Vagina (tissue), 2 donors: ENCODE data around the gene RHBDD1. TPM values are rescaled to one million over a fixed set of nuclear protein-coding genes. Genes with fewer than 3 reads are reported as not detected.

Experiments used
- DNase-seq, 2 donors: peaks; one replicate each; pipeline ENCODE4 v3.0.0-alpha.2; 2017; ENCODE audit errors: extremely low spot score in 2 of 2
- H3K27ac ChIP-seq: fragments of 200-600 bp; sonication (generic); one replicate; pipeline ENCODE4 v1.5.1; 2019
- H3K27me3 ChIP-seq: fragments of 200-600 bp; sonication (generic); one replicate; pipeline ENCODE4 v1.5.1; 2019
- H3K36me3 ChIP-seq, 2 donors: fragments of 200-600 bp; sonication (generic); one replicate each; pipeline ENCODE4 v1.5.1; 2017 to 2019
- H3K4me1 ChIP-seq: fragments of 200-600 bp; sonication (generic); one replicate; pipeline ENCODE4 v1.5.1; 2019
- H3K4me3 ChIP-seq, 2 donors: fragments of 200-600 bp; sonication (generic); 1 replicate in 1 of 2; 2 replicates in 1 of 2; pipeline ENCODE4 v1.5.1; 2016 to 2019
- H3K9me3 ChIP-seq: fragments of 200-600 bp; sonication (generic); one replicate; pipeline ENCODE4 v1.5.1; 2019
- CTCF ChIP-seq, 3 experiments: fragments of 450-650 bp in 2 of 3; fragments of 200-600 bp in 1 of 3; sonication (generic) in 1 of 3; IDR thresholded peaks; one replicate each; pipeline ENCODE4 v1.5.1; 2017 to 2019; ENCODE audit warnings: antibody characterized with exemption in 3 of 3, mild to moderate bottlenecking in 2 of 3, moderate library complexity in 2 of 3
- POLR2A ChIP-seq, 2 donors: fragments of 450-650 bp; IDR thresholded peaks; one replicate each; pipeline ENCODE4 v1.6.1; 2017; ENCODE audit warnings: antibody characterized with exemption in 2 of 2, mild to moderate bottlenecking in 2 of 2, moderate library complexity in 2 of 2
- POLR2AphosphoS5 ChIP-seq, 2 donors: sonication (generic); formaldehyde crosslinking; IDR thresholded peaks; one replicate each; pipeline ENCODE4 v1.9.0; 2017; ENCODE audit warnings: antibody characterized with exemption in 2 of 2, mild to moderate bottlenecking in 2 of 2, low read depth in 1 of 2; ENCODE audit not compliant: insufficient read depth in 1 of 2
- intact Hi-C: fragments of 100-400 bp; cut with DNase I; formaldehyde crosslinking; loops from one replicate; pipeline ENCODE4 v1.15.1; 2023
- total RNA-seq: library from RNA; depleted of rRNA; stranded (reverse); fragments of >200 nt; gene quantifications from one replicate; pipeline ENCODE4 v1.2.3, GENCODE V29; 2016

The RHBDD1 gene
- total RNA-seq, 1 donor from 2014 or later, result 27.3 TPM

GRCh38 chr2:227031379-227031778 is 195.5 kb downstream of the RHBDD1 start:
- Histone ChIP-seq H3K36me3 (no peaks in the 10 kb centered on the region), H3K27ac (no peak overlapping the region), H3K27me3 (no peaks in the 10 kb centered on the region), H3K9me3 (no peaks in the 10 kb centered on the region), H3K4me3 (no peak overlapping the region), H3K4me1 (no peaks in the 10 kb centered on the region)
- DNase-seq, result no peak
- intact Hi-C loops, result no loop called here
- TF ChIP-seq CTCF (IDR thresholded peaks at IDR 0.05) (no peak), POLR2A (IDR thresholded peaks at IDR 0.05) (no peak), POLR2AphosphoS5 (IDR thresholded peaks at IDR 0.05; ENCODE audit: insufficient read depth in 1 of 2, low read depth in 1 of 2) (no peak)

GRCh38 chr2:227033471-227034148 is 197.8 kb downstream of the RHBDD1 start:
- Histone ChIP-seq H3K27me3 (no peaks in the 10 kb centered on the region), H3K27ac (no peak overlapping the region), H3K36me3 (no peaks in the 10 kb centered on the region), H3K4me3 (no peak overlapping the region), H3K4me1 (no peaks in the 10 kb centered on the region), H3K9me3 (no peaks in the 10 kb centered on the region)
- intact Hi-C loops, result no loop called here
- no peak for DNase-seq
- no peak for TF ChIP-seq CTCF (IDR thresholded peaks at IDR 0.05)
- no peak for TF ChIP-seq POLR2A (IDR thresholded peaks at IDR 0.05)
- TF ChIP-seq POLR2AphosphoS5 (IDR thresholded peaks at IDR 0.05; ENCODE audit: insufficient read depth in 1 of 2, low read depth in 1 of 2), result no peak

GRCh38 chr2:227035711-227036367 is 200.0 kb downstream of the RHBDD1 start:
- intact Hi-C loops, result no loop called here
- no peak for DNase-seq
- Histone ChIP-seq H3K4me3 (no peak overlapping the region), H3K4me1 (no peaks in the 10 kb centered on the region), H3K9me3 (no peaks in the 10 kb centered on the region), H3K36me3 (no peaks in the 10 kb centered on the region), H3K27me3 (no peaks in the 10 kb centered on the region), H3K27ac (no peak overlapping the region)
- no peak for TF ChIP-seq POLR2AphosphoS5 (IDR thresholded peaks at IDR 0.05; ENCODE audit: insufficient read depth in 1 of 2, low read depth in 1 of 2)
- no peak for TF ChIP-seq CTCF (IDR thresholded peaks at IDR 0.05)
- TF ChIP-seq POLR2A (IDR thresholded peaks at IDR 0.05), result no peak

- no peak for DNase-seq
- Histone ChIP-seq H3K9me3 (no peaks in the 10 kb centered on the region), H3K4me1 (no peaks in the 10 kb centered on the region), H3K36me3 (no peaks in the 10 kb centered on the region), H3K4me3 (no peak overlapping the region), H3K27me3 (no peaks in the 10 kb centered on the region), H3K27ac (no peak overlapping the region)
- TF ChIP-seq POLR2AphosphoS5 (IDR thresholded peaks at IDR 0.05; ENCODE audit: insufficient read depth in 1 of 2, low read depth in 1 of 2), result no peak
- no peak for TF ChIP-seq POLR2A (IDR thresholded peaks at IDR 0.05)
- TF ChIP-seq CTCF (IDR thresholded peaks at IDR 0.05), result no peak
- intact Hi-C loops, result no loop called here
Measured at GRCh38 chr2:227036527-227036926, 200.7 kb downstream of the RHBDD1 start.

GRCh38 chr2:227038550-227039189 is 202.8 kb downstream of the RHBDD1 start:
- no peaks in the 10 kb centered on the region for H3K4me1 ChIP-seq
- H3K27me3 ChIP-seq, result no peaks in the 10 kb centered on the region
- TF ChIP-seq POLR2AphosphoS5 (IDR thresholded peaks at IDR 0.05; ENCODE audit: insufficient read depth in 1 of 2, low read depth in 1 of 2), result no peak
- H3K4me3 ChIP-seq, result no peak overlapping the region
- no peaks in the 10 kb centered on the region for H3K9me3 ChIP-seq
- H3K27ac ChIP-seq, result no peak overlapping the region
- intact Hi-C loops, result no loop called here
- no peak for DNase-seq
- H3K36me3 ChIP-seq, result no peaks in the 10 kb centered on the region
